Astrocyte of the spinal cord (primary cell): ENCODE data around the gene CHIC1.
"Not testable (repeated sequence)": the region's sequence is repeated elsewhere in the genome, so short reads cannot be mapped to it uniquely, and the experiment has no call there.

Experiments
- DNase-seq: peaks from one replicate; pipeline ENCODE4 v3.0.0; 2011; ENCODE audit warnings: low read depth, low spot score
- H3K4me3 ChIP-seq: 2 replicates; pipeline ENCODE4 v1.5.1; 2011; ENCODE audit warnings: low read depth, mild to moderate bottlenecking, low read length, moderate library complexity
- in situ Hi-C: cut with HindIII; loops from 2 replicates; pipeline ENCODE4 v1.10.0; 2017; ENCODE audit warnings: low sequenced_read_pairs
- TF ChIP-seq, protein P1 (sequence below): IDR thresholded peaks from 2 replicates; pipeline ENCODE4 v1.5.1; 2012; ENCODE audit warnings: low read depth, mild to moderate bottlenecking, low read length, inconsistent platforms

The CHIC1 gene

DNA sequence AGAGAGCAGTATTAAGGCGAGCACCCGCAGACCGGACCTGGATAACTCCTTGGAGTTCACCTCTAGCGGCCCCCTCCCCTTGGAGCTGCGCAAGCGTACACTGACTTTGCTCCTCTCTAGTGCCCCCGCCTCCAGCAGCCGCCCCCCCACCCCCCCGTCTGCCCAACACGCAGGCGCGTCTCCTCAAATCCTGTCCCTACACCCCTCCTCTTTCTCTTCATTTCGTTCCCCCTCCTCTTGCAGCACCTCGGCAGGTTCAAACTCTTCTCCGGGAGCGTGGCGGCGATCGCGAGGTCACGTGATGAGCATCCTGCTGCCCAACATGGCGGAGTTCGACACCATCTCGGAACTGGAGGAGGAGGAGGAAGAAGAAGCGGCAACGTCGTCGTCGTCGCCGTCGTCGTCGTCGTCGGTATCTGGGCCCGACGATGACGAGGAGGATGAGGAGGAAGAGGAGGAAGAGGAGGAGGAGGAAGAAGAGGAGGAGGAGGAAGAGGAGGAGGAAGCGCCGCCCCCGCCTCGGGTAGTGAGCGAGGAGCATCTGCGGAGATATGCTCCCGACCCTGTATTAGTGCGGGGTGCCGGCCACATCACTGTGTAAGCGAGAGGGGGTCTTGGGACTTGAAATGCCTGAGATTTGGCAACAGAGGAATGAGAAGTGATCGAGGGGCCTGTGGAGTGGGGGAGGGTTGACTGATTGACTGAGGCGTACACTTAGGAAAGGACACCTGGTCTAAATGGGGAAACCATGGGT, at the start of gene CHIC1:
Gene CHIC1 (plus strand): TSS at position 214 of the 754 bp plus-strand sequence. CDS start 88 bp downstream, at position 302.
- TF ChIP-seq, protein P1, sequence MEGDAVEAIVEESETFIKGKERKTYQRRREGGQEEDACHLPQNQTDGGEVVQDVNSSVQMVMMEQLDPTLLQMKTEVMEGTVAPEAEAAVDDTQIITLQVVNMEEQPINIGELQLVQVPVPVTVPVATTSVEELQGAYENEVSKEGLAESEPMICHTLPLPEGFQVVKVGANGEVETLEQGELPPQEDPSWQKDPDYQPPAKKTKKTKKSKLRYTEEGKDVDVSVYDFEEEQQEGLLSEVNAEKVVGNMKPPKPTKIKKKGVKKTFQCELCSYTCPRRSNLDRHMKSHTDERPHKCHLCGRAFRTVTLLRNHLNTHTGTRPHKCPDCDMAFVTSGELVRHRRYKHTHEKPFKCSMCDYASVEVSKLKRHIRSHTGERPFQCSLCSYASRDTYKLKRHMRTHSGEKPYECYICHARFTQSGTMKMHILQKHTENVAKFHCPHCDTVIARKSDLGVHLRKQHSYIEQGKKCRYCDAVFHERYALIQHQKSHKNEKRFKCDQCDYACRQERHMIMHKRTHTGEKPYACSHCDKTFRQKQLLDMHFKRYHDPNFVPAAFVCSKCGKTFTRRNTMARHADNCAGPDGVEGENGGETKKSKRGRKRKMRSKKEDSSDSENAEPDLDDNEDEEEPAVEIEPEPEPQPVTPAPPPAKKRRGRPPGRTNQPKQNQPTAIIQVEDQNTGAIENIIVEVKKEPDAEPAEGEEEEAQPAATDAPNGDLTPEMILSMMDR, result no peak
- peak within 1 kb of the TSS; percentile 75 for H3K4me3 ChIP-seq
- DNase-seq, result peak; percentile 77
- in situ Hi-C loops, result no loop called here

DNA sequence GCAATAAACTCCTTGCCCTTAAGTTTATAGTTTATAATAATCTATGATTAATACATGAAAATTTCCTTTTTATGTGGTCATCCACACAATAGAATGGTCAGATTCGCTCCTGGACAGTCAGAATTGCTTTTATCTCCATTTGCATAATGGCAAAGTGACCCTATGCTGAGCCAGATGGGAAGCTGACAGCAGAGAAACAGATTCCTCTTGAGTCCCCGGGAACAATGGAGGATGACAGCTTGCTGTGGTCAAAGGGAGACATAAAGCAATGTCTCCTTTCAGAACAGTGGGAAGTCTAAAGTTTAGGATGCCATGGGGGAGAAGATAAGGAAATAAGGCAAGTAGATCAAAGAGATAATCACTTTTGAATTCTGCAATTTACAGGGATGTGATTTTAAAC, 40.2 kb upstream of the CHIC1 start:
- DNase-seq, in situ Hi-C loops, H3K4me3 ChIP-seq: not testable (repeated sequence)

DNA sequence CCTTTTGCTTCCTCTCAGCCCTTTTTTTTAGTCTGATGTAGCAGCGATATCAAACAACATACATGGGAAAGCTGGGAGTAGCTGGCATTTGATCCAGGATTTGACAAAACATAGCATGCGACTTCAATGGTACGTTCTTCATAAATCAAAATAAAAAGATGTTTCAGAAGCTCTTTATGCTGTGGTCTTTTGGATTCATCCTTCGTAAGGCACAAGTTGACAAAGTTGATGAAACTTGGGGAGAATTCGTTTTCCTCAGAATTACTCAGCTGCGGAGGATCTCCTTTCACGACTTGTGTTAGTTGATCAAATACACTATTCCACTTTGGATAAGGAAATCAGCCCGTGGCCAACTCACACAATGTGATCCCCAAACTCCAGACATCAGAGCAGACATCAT, 38.1 kb upstream of the CHIC1 start:
- DNase-seq, result no peak
- in situ Hi-C loops, result no loop called here
- TF ChIP-seq, protein P1, result no peak
- no peak overlapping the region for H3K4me3 ChIP-seq

DNA sequence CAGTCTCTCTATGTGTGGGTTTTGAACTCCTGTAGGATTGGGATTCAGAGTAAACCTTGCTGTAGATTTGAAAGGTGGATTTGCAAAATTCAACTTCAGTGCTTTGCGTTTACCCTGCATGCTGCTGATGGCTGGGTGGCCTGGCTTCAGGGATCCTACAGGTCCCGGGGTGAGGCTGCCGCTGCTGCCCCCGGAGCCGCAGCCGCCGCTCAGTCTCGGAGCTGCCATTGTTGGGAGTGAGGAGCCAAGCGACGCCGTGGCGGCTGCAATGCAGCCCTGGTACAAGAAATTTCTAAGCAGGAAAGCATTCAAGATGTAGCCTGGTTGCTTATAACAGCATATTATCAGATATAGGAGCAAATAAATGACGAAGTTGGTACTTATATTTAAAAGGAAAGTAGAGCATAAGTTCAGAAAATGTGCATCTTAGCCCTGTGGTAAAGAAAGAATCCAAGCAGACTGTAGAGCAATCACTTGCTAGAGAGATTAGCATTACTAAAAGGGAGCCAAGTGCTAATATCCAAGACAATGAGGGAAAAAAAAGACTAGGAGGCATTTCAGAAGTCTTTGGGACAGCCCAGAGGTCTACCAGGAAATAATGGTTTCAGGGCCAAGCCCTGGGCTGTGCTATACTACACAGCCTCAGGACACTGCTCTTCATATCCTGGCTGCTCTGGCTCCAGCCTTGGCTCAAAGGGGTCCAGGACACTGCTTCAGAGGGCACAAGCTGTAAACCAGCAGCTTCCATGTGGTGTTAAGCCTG, 36.9 kb upstream of the CHIC1 start:
- in situ Hi-C loops, result no loop called here
- TF ChIP-seq, protein P1, result no peak

DNA sequence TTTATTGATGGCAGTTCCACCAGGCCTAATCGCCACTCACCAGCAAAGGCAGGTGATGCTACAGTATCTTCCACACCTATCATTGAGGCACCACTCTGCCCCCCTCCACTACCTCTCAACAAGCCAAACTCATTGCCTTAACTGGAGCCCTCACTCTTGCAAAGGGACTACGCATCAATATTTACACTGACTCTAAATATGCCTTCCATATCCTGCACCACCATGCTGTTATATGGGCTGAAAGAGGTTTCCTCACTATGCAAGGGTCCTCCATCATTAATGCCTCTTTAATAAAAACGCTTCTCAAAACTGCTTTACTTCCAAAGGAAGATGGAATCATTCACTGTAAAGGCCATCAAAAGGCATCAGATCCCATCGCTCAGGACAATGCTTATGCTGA, 31.3 kb upstream of the CHIC1 start:
- DNase-seq, in situ Hi-C loops, H3K4me3 ChIP-seq: not testable (repeated sequence)

More for the DNA sequence above, 36.9 kb upstream of the CHIC1 start:
- H3K4me3 ChIP-seq, result no peak overlapping the region
- no peak for DNase-seq

DNA sequence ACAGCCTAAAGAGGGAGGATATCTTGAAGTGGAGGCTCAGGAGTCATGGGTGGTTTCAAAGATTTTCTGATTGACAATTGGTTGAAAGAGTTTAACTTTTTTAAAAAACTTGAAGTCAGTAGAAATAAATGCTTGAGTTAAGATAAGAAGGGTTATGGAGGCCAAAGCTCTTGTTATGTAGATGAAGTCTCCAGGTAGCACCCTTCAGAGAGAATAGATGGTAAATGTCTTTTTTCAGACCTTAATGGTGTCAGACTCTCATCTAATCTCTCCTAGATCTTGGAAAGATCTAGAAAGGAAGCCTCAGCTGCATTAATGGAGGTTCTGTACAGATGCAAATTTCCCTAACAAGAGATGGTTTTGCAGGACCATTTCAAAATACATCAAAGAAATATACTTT, 6.8 kb upstream of the CHIC1 start:
- TF ChIP-seq, protein P1, result no peak
- no peak overlapping the region for H3K4me3 ChIP-seq
- in situ Hi-C loops, result no loop called here
- no peak for DNase-seq

DNA sequence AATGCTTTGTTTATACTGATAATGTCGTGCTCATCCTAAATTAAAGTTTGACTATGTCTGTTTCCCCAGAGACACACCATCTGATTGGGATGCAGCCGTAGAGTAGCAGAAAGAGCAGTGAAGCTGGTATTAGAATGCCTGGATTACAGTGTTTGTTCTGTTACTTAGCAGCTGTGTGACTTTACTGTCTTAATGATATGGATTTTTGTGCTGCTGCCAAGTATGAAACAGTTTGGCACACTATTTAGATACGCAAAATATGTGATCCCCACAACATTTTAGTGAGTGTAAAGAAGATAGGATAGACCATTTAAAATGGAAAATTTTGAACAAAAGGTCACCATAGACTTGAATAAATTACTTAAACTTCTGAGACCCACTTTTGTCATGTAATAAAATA, 1.2 kb upstream of the CHIC1 start:
- in situ Hi-C loops, result no loop called here
- H3K4me3 ChIP-seq, result no peak overlapping the region
- peak; percentile 14 for DNase-seq
- TF ChIP-seq, protein P1, result no peak
